H1 (cell line): ENCODE data around the gene CALR.

Experiments used
- E2F6 ChIP-seq: IDR thresholded peaks from 2 replicates; pipeline ENCODE4 v1.6.1; 2012; ENCODE audit warnings: inconsistent platforms
- JUND ChIP-seq: IDR thresholded peaks from 2 replicates; pipeline ENCODE4 v1.6.1; 2011; ENCODE audit warnings: mild to moderate bottlenecking, improper control_type of control experiment, low read length

GRCh38 chr19:12990853-12991252 is 52.4 kb downstream of the CALR start:
- TF ChIP-seq JUND (no peak), E2F6 (no peak)
